Measurements from ENCODE around the gene LBX1.

LBX1 gene

DNA sequence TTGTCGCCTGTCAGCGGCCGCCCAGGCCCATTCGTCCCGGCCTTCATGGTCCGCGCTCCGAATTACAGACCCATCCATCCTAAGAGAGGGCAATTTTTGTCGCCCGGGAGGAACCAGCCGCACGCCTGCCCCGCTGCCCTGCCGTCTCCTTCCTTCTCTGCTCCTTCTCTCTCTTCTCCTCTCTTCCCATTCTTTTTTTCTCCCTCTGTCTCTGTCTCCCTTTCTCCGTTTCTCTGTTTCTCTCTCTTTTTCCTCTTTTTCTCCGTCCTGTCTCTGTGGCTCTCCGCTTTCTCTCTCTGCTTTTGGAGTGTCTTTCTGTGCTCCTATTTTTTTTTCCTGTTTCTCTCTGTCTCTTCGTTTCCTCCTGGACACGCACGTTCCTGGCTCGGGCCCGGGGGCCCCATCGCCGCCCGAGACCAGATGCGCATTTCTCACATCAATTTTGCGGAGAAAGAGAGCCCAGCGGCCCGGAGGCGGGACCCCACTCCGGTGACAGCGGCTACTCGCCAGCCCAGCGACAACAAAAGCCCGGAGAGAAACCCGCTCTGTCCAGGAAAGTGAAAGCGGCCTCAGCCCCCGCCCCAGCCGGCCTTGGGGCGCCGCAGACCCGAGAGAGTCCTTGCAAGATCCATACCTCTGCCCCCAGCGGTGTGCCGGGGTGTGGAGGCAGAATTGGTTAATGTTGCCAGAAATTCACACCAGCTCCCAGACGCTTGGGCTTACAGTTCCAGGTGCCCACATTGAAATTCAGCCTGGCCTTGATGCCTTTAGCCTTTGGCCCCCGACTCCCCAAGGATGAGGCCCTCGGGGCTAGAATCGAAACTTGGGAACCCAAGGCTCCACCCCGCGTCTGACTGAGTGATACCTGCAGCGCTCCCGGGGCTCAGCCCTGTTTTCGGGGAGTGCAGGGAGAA lies 4.1 kb downstream of the LBX1 start:
- DNase-seq, result no peak

DNA sequence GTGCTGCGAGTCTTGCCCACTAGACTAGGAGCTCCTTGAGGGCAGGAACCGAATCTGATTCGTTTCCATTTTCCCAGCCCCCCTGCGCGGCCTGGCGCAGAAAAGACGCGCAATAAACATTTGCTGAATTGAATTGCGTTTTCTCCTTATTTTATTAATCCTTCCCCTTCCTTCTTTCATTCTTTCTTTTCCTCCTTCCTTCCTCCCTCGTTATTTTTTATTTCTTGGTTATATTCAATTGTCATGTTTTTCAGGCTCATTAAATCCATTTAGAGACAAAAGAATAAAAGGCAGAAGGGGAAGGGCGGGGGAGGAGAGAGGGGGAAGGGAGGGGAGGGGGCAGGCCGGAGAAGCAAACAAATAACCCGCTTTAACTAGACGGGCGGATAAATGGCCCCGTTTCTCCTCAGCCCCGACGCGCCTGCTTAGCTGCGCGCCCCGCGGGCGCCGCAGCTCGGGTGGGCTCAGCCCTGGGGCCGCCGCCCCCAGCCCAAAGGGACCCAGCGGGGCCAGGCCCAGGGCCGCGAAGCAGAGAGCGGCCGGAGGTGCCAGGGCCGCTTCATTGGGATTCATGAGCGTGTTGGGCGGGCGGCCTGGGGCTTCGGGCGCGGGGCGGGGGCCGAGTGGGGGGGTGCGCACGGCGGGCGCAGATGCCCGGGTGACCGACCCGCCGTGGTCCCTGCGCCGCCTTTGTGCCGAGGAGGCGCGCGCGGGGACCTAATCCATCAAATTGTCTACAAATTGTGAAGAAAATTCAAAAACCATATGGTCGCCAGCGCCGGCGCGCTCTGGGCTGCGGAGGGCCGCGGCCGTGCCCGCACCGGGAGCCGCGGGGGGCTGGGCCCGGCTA lies 5.0 kb downstream of the LBX1 start:
- no peak for DNase-seq

DNA sequence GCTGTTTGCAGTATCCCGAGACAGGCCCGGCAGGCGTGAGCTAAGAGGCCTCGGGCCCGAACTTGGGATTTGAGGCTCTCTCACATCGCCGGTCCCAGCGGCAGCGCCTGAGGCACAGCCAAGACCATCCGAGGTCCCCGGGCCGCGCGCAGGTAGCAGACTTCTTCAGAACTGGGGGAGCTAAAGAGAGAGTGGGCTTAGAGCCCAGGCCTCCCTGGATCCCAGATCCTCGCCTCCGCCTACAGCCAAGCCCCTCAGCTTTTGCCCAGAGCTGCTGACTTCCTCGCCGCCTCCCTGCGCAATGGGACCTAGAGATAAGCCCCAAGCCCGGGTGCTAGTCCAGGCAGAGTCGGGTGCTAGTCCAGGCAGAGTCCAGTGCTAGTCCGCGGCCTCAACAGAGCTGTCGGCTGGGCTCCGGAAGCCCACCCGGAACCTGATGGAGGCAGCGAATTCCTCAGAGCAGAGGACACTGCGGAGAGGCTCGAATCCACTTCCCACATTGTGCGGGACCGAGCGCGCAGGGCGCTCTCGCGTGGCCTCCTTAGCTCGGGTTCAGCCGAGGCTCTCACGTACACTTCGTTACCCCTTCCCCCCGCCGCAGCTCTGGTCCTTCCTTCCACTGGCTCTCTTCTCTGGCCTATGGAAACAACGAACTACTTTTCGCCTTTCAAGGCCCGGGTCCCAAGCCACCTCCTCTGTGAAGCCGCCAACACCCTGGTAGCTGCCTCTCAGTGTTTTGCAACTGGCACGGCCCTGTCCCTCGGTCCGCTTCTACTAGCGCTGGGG lies 5.8 kb downstream of the LBX1 start:
- no peak for DNase-seq

GRCh38 chr10:101222683-101223273 lies 6.5 kb downstream of the LBX1 start:
- peak; percentile 37 for DNase-seq

DNA sequence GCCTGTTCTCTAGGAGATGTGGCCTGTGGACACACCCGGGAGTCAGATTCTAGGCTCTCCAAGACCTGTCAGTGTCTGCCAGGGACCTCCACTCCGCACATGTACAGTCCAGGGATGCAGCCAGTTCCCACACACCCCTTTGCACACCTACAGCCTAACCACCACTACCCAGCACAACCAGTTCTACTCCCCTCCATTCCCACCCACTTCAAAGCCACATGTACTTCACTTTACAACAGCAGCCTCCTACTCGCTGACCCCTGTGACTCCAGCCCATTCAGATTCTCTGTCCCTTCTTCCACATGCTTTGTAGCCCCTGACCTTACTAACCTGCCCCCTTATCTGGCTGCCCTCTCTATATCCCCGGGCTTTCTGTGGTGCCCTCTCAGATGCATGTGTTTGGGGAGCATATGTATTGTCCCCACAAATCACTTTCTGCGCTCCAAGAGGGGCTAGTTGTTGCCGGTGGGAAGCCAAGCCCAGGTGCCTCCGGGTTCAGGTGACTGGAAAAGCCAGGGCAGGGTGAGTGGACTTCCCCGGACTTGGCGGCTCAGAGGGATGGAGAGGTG lies 7.2 kb downstream of the LBX1 start:
- no peak for DNase-seq

DNA sequence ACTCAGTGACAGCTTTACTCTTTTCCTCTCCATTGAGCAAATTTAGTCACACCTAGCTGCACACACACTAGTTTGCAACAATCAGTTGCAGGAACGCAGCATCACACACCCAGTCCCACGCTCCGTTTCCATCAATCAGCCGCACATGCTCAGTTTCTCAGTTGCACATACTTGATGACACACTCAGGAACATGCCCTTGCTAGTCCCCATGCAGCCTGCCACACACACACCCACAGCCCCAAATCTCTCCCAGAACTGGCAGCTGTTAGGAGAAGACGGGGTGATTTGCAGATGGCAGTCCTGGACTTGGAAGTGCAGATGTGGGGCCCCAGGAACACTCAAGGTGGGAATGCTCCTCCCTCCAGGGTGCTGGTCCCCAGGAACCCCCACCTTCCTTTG lies 7.7 kb downstream of the LBX1 start:
- DNase-seq, result no peak

GRCh38 chr10:101219946-101220451 lies 9.3 kb downstream of the LBX1 start:
- no peak for DNase-seq

- DNase-seq, result no peak
These were observed 9.9 kb downstream of the LBX1 start for GRCh38 chr10:101219139-101219945.

DNA sequence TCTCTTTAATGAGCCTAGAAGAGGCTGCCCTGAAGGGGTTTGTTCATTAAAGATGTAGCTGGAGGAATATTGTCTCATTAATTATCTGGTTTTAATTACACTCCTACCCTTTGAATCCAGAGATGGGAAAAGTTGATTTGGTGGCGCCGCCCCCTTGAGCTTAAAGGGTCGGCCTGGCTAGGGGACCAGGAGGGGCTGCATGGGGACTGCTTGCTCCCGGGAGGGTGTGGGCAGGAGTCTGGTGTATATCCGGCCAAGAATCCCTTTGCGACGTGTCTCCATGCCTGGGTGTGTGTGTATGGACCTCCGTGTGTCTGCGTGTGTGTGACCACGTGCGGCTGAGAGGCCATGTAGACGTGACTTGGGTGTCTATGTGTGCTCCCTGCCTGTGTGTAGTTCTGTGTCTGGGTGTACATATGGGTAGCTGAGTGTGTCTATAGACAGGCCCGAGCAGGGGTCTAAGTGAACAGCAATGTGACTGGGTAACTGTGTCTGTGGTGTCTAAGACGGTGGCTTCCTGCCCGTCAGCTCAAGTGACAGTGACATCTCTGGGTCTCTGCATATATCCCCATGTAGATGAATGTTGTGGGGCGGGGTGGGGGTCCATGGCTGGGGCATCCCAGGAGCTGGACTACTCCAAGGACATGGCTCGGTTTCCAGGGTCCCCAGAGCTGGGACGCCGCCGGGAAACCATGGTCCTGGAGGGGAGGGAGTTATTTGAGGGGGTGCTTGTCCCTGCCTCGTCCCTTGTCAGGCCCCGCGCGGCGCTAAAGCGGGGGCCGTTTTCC lies 10.7 kb downstream of the LBX1 start:
- no peak for DNase-seq

DNA sequence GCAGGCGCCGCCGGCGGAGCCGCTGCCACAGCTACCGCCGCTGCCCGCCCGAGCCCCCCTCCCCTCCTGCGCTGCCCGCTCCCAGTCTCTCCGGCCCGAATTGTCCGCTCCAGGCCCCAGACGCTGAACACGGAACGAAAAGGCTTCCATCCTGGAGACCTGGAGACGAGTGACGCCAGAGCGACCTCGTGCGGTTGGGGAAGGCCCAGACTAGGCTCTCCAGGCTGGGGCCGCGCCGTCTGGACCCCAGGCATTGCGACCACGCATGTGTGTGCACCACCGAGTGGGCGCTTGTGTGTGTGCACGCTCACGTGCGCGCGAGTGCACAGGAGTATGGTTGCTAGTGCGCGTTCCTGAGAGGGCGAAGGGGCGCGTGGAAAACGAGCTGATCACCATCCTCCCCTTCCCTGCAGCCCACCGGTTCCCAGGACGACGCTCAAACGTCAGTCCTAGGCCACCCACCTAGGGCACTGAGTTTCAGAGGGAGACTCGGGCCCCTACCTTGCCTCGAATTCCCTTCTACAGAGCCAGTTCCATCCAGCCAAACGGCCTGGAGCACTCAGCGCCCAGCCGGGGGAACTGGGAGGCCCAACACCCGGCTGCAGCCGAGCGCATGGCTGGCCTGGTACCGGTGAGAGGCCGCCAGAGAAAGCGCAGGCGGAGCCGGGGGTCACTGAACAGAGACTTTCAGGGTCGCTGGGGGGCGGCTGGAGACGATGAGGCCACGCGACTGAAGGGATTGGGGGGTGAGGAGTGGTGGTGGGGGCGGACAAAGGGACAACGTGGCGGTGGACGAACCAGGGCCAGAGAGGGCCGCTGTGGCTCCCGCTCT lies 11.6 kb downstream of the LBX1 start:
- DNase-seq, result peak; percentile 31

DNA sequence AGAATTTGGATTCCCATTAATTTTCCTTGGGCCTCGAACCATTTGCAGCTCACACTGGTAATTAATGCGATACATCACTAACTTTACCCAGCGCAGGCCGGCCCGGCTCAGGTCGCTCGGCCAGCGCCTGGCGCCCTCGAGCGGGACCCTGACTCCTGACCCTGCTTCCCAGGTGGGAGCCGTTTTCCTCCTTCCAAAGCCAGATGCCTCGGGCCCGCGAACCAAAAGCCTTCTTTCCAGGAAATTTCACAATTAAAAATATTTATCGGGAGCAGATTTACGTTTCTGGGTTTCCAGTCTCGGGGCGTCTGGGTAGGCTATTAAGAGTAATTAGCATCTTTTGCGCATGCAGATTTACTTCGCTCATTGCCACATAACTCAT lies 12.2 kb downstream of the LBX1 start:
- no peak for DNase-seq

DNA sequence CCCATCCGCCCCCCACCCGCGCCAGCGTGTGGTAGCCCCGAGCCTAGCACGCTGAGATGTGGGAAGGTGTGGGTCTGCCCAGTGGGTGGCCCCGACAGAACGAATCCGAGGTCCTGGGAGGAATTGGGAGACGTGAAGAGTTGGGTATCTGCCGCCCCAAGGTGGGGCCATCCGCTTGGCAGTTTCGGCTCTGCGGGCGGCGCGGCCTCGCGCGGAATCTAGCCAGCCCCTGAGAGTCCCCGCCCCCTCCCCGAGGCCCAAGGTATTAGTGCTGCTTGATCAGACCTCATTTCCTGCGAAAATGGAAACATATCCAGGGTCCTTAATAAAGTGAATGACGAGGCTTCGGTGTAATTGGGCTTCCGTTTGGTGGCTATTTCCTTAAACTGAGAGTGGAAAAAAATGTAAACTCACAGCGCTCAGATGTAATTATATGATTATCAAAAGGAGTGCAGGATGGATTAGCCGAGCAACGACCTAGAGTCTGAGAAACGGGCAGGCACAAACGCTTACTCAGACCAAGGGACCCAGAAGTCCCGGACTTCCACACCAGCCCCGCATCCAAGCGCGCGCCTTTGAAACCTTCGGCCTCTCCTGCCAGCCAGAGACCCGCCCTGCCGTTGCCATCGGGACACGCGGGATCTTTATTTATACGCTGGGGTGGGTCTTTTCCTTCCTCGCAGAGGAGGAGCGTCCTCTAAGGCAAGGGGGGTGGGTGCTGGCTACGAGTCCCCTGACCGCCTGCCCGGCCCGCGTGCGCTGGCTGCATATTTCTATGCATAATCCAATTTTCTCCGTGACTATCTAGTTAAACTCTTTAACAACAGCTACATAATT lies 12.8 kb downstream of the LBX1 start:
- DNase-seq, result no peak

DNA sequence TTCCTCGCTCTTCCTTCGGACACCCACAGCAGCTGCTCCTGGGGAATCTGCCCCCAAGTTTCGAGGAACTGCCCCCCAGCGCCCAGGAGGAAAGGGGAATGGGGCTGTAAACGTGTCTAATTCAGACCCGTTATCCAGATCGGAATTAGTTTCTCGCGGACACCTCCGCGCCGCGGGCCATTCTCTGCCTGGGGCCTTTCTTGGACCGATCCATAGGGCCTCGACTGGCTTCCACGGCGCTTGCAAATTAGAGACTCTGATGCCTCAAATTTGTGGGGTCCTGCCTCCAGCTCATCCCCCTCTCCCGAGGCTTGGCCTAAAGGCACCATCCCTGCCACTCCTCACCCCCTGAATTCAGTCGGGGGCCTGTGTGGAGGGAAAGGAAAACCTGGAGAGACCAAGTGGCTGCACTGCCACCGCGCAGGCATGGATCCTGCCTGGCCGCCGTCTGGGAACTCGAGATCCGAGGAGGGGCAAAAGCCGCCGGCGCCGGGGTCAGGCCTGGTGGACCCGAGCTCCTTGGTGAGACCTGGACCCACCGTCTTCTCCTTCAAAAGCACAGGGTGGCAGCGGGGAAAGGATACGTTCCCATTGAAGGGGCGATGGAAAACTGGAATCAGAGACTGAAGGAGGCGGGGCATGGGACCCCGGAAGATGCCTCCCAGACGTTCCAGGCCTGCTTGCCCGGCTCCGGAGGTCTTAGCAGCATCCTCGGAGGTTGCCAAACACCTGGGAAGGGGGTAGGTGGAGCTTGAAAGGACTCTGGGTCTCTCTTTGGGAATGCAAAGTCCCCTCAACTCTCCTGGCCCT lies 13.7 kb downstream of the LBX1 start:
- DNase-seq, result no peak

DNA sequence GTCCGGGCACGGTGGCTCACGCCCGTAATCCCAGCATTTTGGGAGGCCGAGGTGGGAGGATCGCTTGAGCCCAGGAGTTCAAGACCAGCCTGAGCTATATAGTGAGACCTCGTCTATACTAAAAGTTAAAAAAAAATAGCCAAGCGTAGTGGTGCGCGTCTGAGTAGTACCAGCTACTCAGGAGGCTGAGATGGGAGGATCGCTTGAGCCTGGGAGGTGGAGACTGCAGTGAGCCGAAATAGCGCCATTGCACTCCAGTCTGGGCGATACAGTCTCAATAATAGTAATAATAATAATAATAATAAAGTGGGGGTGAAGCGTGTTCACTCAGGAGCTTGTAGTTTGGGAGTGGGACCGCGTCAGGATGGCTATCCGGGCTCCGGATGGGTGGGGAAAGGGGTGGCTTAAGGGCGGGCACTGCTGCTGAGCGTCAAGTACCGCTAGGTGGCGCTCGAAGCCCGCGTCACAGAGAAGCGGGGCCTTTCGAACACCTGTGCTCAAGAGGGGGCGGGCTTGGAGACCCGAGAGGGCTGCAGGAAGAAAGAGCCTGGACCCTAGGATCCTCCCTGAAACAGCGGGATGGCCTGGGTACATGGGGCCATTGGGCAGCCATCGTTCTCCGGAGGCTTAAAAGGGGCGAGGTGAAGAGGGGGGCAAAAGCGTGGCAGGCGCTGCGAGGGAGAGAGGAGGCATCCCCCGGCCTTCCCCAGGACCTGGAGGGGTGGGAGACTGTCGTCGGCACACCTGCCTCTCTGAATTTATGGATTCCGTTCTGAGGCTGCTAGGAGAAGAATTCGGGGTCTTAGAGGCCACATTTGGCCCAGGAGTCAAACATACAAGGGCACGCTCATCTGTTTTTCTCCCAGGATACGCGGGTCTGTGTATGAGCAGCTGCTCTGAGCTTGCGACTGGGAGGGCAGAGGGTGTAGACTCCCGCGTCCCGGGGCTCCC lies 14.5 kb downstream of the LBX1 start:
- DNase-seq, result peak; percentile 37

- DNase-seq, result no peak
These were observed 20.7 kb downstream of the LBX1 start for GRCh38 chr10:101208543-101208942.

- no peak for DNase-seq
These were observed 22.2 kb downstream of the LBX1 start for GRCh38 chr10:101207026-101207425.
